ENCODE data around the gene TENM3. TPM values are rescaled to one million over a fixed set of nuclear protein-coding genes. Genes with fewer than 3 reads are reported as not detected.

TENM3 gene
- total and polyA plus RNA-seq, 2 donors (not counting 3 experiments of a cell fraction or from before 2014, with no cell fraction given): 3.2 to 6.2 TPM

DNA sequence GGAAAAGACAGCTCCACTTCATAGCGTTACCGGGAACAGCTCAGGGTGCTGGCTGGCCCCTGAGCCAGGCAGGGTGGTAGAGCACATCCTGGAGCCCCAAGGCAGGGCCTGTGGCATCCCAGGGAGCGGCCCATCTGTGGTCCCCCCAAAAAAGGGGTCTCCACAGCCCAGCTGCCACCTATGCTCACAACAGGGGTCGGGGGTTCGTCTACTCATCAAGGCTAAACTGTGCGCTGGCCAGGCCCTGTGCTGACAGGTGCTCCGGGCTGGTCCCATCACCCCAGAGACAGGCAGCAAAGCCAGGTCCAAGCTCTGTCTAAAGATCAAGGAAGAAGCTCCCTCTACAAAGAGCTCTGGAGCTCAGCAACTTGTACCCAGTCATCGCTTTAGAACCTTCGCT lies 596.1 kb downstream of the TENM3 start:
- Histone ChIP-seq H2AFZ (ENCODE audit: low read depth, low read length) (no peak overlapping the region), H3K9me3 (replicated peaks; ENCODE audit: control insufficient read depth, insufficient read depth, low read length) (no peaks in the 10 kb centered on the region), H3K27ac (ENCODE audit: insufficient read depth, low read depth, low read length) (no peak overlapping the region), H3K4me2 (ENCODE audit: insufficient read depth, low read length) (no peak overlapping the region), H4K20me1 (replicated peaks; ENCODE audit: control insufficient read depth, extremely low read depth, insufficient read depth, low read length) (no peaks in the 10 kb centered on the region), H3K36me3 (ENCODE audit: control insufficient read depth in 2 of 2, extremely low read depth in 1 of 2, insufficient read depth in 2 of 2, low read length in 2 of 2) (no peaks in the 10 kb centered on the region), H3K27me3 (ENCODE audit: control insufficient read depth in 2 of 2, insufficient read depth in 2 of 2, low read length in 2 of 2) (no peaks in the 10 kb centered on the region), H3K9me1 (replicated peaks; ENCODE audit: control insufficient read depth, extremely low read depth, insufficient read depth, low read length) (no peaks in the 10 kb centered on the region), H3K9ac (replicated peaks; ENCODE audit: extremely low read depth, insufficient read depth, low read length) (no peak overlapping the region), H3K4me1 (ENCODE audit: control insufficient read depth, extremely low read depth, insufficient read depth, low read length) (no peaks in the 10 kb centered on the region), H3K4me3 (replicated peaks in 1 of 3; ENCODE audit: insufficient read depth in 1 of 3, low read depth in 1 of 3, low read length in 3 of 3) (no peak overlapping the region), H3K79me2 (ENCODE audit: control insufficient read depth, insufficient read depth, low read length) (no peaks in the 10 kb centered on the region)
- FAIRE-seq (no peak), DNase-seq (ENCODE audit: low read depth, low spot score) (no peak)
- dilution Hi-C loops (cut with MboI; ENCODE audit: extremely low pct_ligation_motif_present, low sequenced_read_pairs): no loop called here
- POLR2A ChIA-PET: no interaction called here
- TF ChIP-seq, protein P1, sequence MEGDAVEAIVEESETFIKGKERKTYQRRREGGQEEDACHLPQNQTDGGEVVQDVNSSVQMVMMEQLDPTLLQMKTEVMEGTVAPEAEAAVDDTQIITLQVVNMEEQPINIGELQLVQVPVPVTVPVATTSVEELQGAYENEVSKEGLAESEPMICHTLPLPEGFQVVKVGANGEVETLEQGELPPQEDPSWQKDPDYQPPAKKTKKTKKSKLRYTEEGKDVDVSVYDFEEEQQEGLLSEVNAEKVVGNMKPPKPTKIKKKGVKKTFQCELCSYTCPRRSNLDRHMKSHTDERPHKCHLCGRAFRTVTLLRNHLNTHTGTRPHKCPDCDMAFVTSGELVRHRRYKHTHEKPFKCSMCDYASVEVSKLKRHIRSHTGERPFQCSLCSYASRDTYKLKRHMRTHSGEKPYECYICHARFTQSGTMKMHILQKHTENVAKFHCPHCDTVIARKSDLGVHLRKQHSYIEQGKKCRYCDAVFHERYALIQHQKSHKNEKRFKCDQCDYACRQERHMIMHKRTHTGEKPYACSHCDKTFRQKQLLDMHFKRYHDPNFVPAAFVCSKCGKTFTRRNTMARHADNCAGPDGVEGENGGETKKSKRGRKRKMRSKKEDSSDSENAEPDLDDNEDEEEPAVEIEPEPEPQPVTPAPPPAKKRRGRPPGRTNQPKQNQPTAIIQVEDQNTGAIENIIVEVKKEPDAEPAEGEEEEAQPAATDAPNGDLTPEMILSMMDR (IDR thresholded peaks at IDR 0.05; ENCODE audit: extremely low read depth in 1 of 2, insufficient read depth in 1 of 2, low read depth in 1 of 2, low read length in 2 of 2): no peak
- TF ChIP-seq FOS (IDR thresholded peaks at IDR 0.05; ENCODE audit: borderline replicate concordance, insufficient read depth, low read length) (no peak), GATA2 (IDR thresholded peaks at IDR 0.05; ENCODE audit: insufficient read depth, insufficient read length, low read depth, low read length) (no peak), POLR2AphosphoS5 (IDR thresholded peaks at IDR 0.05; ENCODE audit: insufficient read depth, low read depth, low read length) (no peak), MYC (IDR thresholded peaks at IDR 0.05; ENCODE audit: low read depth, low read length) (no peak), JUN (IDR thresholded peaks at IDR 0.05; ENCODE audit: borderline replicate concordance, insufficient read depth, insufficient read length, low read depth) (no peak), EZH2 (IDR thresholded peaks at IDR 0.05; ENCODE audit: borderline replicate concordance, low read depth, low read length, severe bottlenecking) (no peak), POLR2A (IDR thresholded peaks at IDR 0.05; ENCODE audit: low read depth, low read length) (no peak)
- TF ChIP-seq, protein P2, sequence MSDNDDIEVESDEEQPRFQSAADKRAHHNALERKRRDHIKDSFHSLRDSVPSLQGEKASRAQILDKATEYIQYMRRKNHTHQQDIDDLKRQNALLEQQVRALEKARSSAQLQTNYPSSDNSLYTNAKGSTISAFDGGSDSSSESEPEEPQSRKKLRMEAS (IDR thresholded peaks at IDR 0.05; ENCODE audit: insufficient read depth, insufficient read length): no peak
- intact Hi-C loops (cut with micrococcal nuclease): no loop called here
- BruUV-seq (replicated peaks): no TSS peak
- CTCF ChIA-PET: no interaction called here
